GM23338 (cell line): ENCODE measurements around the gene JAM3. TPM values are rescaled to one million over a fixed set of nuclear protein-coding genes. Genes with fewer than 3 reads are reported as not detected.
"Not testable (repeated sequence)": the region's sequence is repeated elsewhere in the genome, so short reads cannot be mapped to it uniquely, and the experiment has no call there.

Source experiments
- ATAC-seq: fragments of 200-7000 bp; cut with Tn5 transposase; 3 replicates; pipeline ENCODE4 v1.9.1; 2020
- DNase-seq: peaks from one replicate; pipeline ENCODE4 v3.0.0-alpha.2; 2015; ENCODE audit warnings: low spot score
- H2AFZ ChIP-seq: fragments of 200-600 bp; sonication (generic); 2 replicates; pipeline ENCODE4 v1.8.0; 2016; ENCODE audit warnings: antibody characterized with exemption, mild to moderate bottlenecking, moderate library complexity
- H3F3A ChIP-seq: fragments of 200-600 bp; sonication (generic); replicated peaks from 2 replicates; pipeline ENCODE4 v1.8.0; 2017; ENCODE audit warnings: antibody characterized with exemption, mixed run types, low read depth
- H3K27ac ChIP-seq: fragments of 200-600 bp; sonication (generic); 2 replicates; pipeline ENCODE4 v1.6.1; 2016; ENCODE audit warnings: low read depth
- H3K27me3 ChIP-seq: fragments of 200-600 bp; sonication (generic); 2 replicates; pipeline ENCODE4 v1.8.0; 2016; ENCODE audit warnings: mild to moderate bottlenecking, mixed run types, moderate library complexity; ENCODE audit not compliant: insufficient read depth
- H3K36me3 ChIP-seq: fragments of 200-600 bp; sonication (generic); 2 replicates; pipeline ENCODE4 v1.8.0; 2016; ENCODE audit warnings: mild to moderate bottlenecking; ENCODE audit not compliant: insufficient read depth
- H3K4me1 ChIP-seq: fragments of 200-600 bp; sonication (generic); 2 replicates; pipeline ENCODE4 v1.8.0; 2016; ENCODE audit warnings: mild to moderate bottlenecking, moderate library complexity; ENCODE audit not compliant: insufficient read depth
- H3K4me2 ChIP-seq: fragments of 200-600 bp; sonication (generic); 2 replicates; pipeline ENCODE4 v1.7.1; 2017; ENCODE audit warnings: mixed run types
- H3K4me3 ChIP-seq: fragments of 200-600 bp; sonication (generic); 2 replicates; pipeline ENCODE4 v1.6.1; 2016; ENCODE audit warnings: mixed run types
- H3K79me2 ChIP-seq: fragments of 200-600 bp; sonication (generic); replicated peaks from 2 replicates; pipeline ENCODE4 v1.8.0; 2017; ENCODE audit warnings: mild to moderate bottlenecking; ENCODE audit not compliant: insufficient read depth
- H3K9me2 ChIP-seq: fragments of 200-600 bp; sonication (generic); 2 replicates; pipeline ENCODE4 v1.8.0; 2017; ENCODE audit not compliant: insufficient read depth
- H4K20me1 ChIP-seq: fragments of 200-600 bp; sonication (generic); replicated peaks from 2 replicates; pipeline ENCODE4 v1.8.0; 2017; ENCODE audit warnings: mild to moderate bottlenecking; ENCODE audit not compliant: insufficient read depth
- H3K27ac Mint-ChIP-seq: 2 replicates; pipeline ENCODE4 v1.8.0; 2020; ENCODE audit warnings: inconsistent platforms, mild to moderate bottlenecking, moderate library complexity, mixed read lengths
- H3K27me3 Mint-ChIP-seq: 3 replicates; pipeline ENCODE4 v1.8.0; 2022; ENCODE audit warnings: low read depth, mild to moderate bottlenecking, moderate library complexity, mixed read lengths, inconsistent platforms; ENCODE audit not compliant: insufficient read depth, poor library complexity
- H3K36me3 Mint-ChIP-seq: 3 replicates; pipeline ENCODE4 v1.8.0; 2021; ENCODE audit warnings: low read depth, mild to moderate bottlenecking, inconsistent platforms, moderate library complexity, mixed read lengths
- H3K4me1 Mint-ChIP-seq: 3 replicates; pipeline ENCODE4 v1.8.0; 2020; ENCODE audit warnings: mild to moderate bottlenecking, inconsistent platforms, mixed read lengths
- H3K4me3 Mint-ChIP-seq: 3 replicates; pipeline ENCODE4 v1.8.0; 2021; ENCODE audit warnings: moderate library complexity, mild to moderate bottlenecking, inconsistent platforms, mixed read lengths
- H3K9me3 Mint-ChIP-seq: 3 replicates; pipeline ENCODE4 v1.8.0; 2020; ENCODE audit warnings: moderate library complexity, mild to moderate bottlenecking, inconsistent platforms, mixed read lengths
- EZH2 ChIP-seq: fragments of 200-600 bp; sonication (generic); IDR thresholded peaks from one replicate; pipeline ENCODE4 v1.8.0; 2017; ENCODE audit warnings: antibody characterized with exemption, mild to moderate bottlenecking, low read depth; ENCODE audit not compliant: unreplicated experiment
- NANOG ChIP-seq: IDR thresholded peaks from 2 replicates; pipeline ENCODE4 v1.6.1; 2016; ENCODE audit warnings: antibody characterized with exemption, borderline replicate concordance
- STAT1 ChIP-seq: IDR thresholded peaks from one replicate; pipeline ENCODE4 v1.6.1; 2016; ENCODE audit warnings: antibody characterized with exemption; ENCODE audit not compliant: unreplicated experiment
- ZNF114 ChIP-seq: fragments of 250-450 bp; sonication (Bioruptor Pico); IDR thresholded peaks from 2 replicates; pipeline ENCODE4 v1.5.0; 2020; ENCODE audit warnings: mild to moderate bottlenecking, moderate library complexity
- polyA plus RNA-seq: library from polyadenylated mRNA; unstranded; fragments of >200 nt; fragmentation: Nextera tagmentation; extraction: Ambion mirVana; gene quantifications from 2 replicates; pipeline ENCODE4 v1.2.1, GENCODE V29; 2016
- total RNA-seq: library from RNA; depleted of rRNA; stranded (reverse); fragments of >200 nt; shearing (Covaris generic); gene quantifications from 2 replicates; pipeline ENCODE4 v1.2.3, GENCODE V29; 2014
- TF ChIP-seq, protein P1 (sequence below): fragments of 250-450 bp; sonication (Bioruptor Pico); IDR thresholded peaks from 2 replicates; pipeline ENCODE4 v1.5.0; 2020; ENCODE audit warnings: mild to moderate bottlenecking, moderate library complexity

The JAM3 gene
- total and polyA plus RNA-seq, 2 experiments from 2014 or later = 14.1 to 41.5 TPM

DNA sequence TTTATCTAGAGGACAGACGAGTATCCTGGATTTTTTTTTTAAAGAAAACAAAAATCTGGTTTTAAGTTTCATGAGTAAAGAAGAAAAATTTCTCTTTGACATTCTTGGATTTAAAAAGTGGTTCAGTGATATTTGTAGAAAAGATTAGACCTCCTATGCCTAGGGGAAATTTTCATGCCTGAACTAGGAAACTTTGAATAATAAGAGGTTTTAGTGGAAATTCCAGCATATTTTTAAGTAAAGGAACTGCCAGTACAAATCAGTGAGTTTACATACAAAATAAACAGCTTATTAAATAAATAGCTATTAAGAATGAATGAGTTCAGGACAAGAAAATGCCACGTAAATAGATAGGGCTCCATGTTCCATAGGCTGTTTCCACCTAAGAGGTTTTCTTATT, 17.5 kb downstream of the JAM3 start (continued):
- TF ChIP-seq, protein P1, sequence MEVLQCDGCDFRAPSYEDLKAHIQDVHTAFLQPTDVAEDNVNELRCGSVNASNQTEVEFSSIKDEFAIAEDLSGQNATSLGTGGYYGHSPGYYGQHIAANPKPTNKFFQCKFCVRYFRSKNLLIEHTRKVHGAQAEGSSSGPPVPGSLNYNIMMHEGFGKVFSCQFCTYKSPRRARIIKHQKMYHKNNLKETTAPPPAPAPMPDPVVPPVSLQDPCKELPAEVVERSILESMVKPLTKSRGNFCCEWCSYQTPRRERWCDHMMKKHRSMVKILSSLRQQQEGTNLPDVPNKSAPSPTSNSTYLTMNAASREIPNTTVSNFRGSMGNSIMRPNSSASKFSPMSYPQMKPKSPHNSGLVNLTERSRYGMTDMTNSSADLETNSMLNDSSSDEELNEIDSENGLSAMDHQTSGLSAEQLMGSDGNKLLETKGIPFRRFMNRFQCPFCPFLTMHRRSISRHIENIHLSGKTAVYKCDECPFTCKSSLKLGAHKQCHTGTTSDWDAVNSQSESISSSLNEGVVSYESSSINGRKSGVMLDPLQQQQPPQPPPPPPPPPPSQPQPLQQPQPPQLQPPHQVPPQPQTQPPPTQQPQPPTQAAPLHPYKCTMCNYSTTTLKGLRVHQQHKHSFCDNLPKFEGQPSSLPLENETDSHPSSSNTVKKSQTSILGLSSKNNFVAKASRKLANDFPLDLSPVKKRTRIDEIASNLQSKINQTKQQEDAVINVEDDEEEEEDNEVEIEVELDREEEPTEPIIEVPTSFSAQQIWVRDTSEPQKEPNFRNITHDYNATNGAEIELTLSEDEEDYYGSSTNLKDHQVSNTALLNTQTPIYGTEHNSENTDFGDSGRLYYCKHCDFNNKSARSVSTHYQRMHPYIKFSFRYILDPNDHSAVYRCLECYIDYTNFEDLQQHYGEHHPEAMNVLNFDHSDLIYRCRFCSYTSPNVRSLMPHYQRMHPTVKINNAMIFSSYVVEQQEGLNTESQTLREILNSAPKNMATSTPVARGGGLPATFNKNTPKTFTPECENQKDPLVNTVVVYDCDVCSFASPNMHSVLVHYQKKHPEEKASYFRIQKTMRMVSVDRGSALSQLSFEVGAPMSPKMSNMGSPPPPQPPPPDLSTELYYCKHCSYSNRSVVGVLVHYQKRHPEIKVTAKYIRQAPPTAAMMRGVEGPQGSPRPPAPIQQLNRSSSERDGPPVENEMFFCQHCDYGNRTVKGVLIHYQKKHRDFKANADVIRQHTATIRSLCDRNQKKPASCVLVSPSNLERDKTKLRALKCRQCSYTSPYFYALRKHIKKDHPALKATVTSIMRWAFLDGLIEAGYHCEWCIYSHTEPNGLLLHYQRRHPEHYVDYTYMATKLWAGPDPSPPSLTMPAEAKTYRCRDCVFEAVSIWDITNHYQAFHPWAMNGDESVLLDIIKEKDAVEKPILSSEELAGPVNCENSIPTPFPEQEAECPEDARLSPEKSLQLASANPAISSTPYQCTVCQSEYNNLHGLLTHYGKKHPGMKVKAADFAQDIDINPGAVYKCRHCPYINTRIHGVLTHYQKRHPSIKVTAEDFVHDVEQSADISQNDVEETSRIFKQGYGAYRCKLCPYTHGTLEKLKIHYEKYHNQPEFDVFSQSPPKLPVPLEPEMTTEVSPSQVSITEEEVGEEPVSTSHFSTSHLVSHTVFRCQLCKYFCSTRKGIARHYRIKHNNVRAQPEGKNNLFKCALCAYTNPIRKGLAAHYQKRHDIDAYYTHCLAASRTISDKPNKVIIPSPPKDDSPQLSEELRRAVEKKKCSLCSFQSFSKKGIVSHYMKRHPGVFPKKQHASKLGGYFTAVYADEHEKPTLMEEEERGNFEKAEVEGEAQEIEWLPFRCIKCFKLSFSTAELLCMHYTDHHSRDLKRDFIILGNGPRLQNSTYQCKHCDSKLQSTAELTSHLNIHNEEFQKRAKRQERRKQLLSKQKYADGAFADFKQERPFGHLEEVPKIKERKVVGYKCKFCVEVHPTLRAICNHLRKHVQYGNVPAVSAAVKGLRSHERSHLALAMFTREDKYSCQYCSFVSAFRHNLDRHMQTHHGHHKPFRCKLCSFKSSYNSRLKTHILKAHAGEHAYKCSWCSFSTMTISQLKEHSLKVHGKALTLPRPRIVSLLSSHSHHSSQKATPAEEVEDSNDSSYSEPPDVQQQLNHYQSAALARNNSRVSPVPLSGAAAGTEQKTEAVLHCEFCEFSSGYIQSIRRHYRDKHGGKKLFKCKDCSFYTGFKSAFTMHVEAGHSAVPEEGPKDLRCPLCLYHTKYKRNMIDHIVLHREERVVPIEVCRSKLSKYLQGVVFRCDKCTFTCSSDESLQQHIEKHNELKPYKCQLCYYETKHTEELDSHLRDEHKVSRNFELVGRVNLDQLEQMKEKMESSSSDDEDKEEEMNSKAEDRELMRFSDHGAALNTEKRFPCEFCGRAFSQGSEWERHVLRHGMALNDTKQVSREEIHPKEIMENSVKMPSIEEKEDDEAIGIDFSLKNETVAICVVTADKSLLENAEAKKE (CRISPR knock-in tag) = no peak
- TF ChIP-seq NANOG = no peak

DNA sequence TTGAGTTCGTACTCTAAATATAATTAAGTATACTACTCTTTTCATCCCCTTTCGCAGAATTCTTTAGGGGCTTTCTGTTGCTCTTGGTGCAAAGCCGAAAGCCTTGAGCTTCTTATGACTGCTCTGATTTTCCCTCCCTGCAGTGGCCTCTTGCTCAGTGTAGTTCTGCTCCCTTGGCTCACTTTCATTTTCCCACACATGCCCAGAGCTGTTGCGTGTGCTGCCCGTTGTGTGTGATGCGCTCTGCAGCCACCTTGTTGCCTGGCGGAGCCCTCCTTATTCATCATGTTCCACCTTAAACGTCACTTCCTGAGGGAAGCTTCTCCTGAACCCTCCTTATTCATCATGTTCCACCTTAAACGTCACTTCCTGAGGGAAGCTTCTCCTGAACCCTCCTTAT, 23.1 kb downstream of the JAM3 start:
- not testable (repeated sequence) for H3F3A ChIP-seq, DNase-seq, ATAC-seq, H3K27me3 ChIP-seq, H3K27ac Mint-ChIP-seq, H3K36me3 ChIP-seq, H3K4me3 ChIP-seq, H3K27me3 Mint-ChIP-seq, H3K36me3 Mint-ChIP-seq, H3K9me3 Mint-ChIP-seq, H3K9me2 ChIP-seq, H3K4me1 Mint-ChIP-seq, H3K27ac ChIP-seq, H3K4me1 ChIP-seq, H2AFZ ChIP-seq, H3K4me2 ChIP-seq, H3K4me3 Mint-ChIP-seq
- peaks cover 13% of the 10 kb centered on the region; the same call in 1 of the 2 replicates for H4K20me1 ChIP-seq
- peaks cover 41% of the 10 kb centered on the region for H3K79me2 ChIP-seq

DNA sequence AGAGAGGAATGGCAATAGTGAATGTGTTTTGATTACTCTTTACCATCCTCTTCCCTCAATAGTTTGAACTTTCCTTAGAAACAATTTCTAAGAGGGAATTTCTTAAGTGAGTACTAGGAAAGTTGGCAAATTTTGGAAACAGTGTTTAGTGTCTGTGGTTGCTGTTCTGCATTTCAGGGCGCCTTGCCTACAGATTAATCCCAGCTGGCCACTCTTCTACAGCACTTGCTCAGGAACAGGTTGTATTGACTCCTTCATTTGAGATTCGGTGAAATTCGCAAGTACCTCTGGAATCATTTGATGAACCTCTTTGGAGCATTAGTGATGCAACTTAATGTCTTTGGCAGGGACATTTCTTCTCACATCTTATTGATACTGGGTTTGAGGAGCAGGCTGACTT, 28.3 kb downstream of the JAM3 start:
- Histone ChIP-seq H3K9me2 (no peaks in the 10 kb centered on the region), H2AFZ (no peak overlapping the region), H3K4me1 (peaks cover 13% of the 10 kb centered on the region), H3K27ac (no peak overlapping the region), H3K36me3 (no peaks in the 10 kb centered on the region), H3K4me3 (no peak overlapping the region), H3F3A (no peaks in the 10 kb centered on the region), H3K79me2 (peaks cover 41% of the 10 kb centered on the region), H3K27me3 (no peaks in the 10 kb centered on the region), H4K20me1 (no peaks in the 10 kb centered on the region; the same call in 1 of the 2 replicates), H3K4me2 (no peak overlapping the region)
- H3K27me3 Mint-ChIP-seq = peaks cover 3% of the 10 kb centered on the region
- H3K27ac Mint-ChIP-seq = no peak overlapping the region
- H3K36me3 Mint-ChIP-seq = peaks cover 20% of the 10 kb centered on the region
- H3K9me3 Mint-ChIP-seq = peaks cover 16% of the 10 kb centered on the region
- DNase-seq (no peak), ATAC-seq (no peak)
- H3K4me3 Mint-ChIP-seq = no peak overlapping the region
- H3K4me1 Mint-ChIP-seq = peaks cover 13% of the 10 kb centered on the region; the same call in 2 of the 3 replicates
- no peak for TF ChIP-seq NANOG
- no peak for TF ChIP-seq EZH2
- no peak for TF ChIP-seq ZNF114
- no peak for TF ChIP-seq STAT1
- TF ChIP-seq, protein P1 (CRISPR knock-in tag) = no peak
